ENCODE results near the gene GRK7.

The GRK7 gene

GRCh38 chr3:141808586-141808985 is 45.4 kb downstream of the GRK7 start:
- Mint-ChIP-seq H3K4me3 (no peak overlapping the region), H3K27me3 (ENCODE audit: low read depth) (peaks cover 3% of the 10 kb centered on the region), H3K36me3 (ENCODE audit: low read depth) (no peaks in the 10 kb centered on the region), H3K9me3 (no peaks in the 10 kb centered on the region), H3K4me1 (ENCODE audit: low read depth) (peaks cover 2% of the 10 kb centered on the region), H3K27ac (no peak overlapping the region)
- no peak for DNase-seq (ENCODE audit: low spot score)

DNA sequence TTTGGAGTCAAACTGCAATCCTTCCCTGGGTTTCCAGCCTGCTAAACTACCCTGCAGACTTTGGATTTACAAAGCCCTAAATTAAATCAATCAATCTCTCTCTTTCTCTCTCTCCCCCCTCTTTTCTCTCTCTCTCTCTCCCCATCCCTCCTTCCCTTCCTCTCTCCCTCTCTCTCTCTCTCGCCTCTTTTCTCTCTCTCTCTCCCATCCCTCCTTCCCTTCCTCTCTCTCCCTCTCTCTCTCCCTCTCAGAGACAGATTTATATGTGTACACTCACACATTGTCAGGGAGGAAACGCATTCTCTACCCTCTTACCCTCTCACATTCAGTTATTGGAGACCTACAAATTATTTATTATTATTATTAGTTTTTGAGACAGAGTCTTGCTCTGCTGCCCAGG is 47.0 kb downstream of the GRK7 start:
- Mint-ChIP-seq H3K9me3 (peaks cover 1% of the 10 kb centered on the region), H3K4me1 (ENCODE audit: low read depth) (peaks cover 2% of the 10 kb centered on the region), H3K27ac (no peak overlapping the region), H3K27me3 (ENCODE audit: low read depth) (peaks cover 4% of the 10 kb centered on the region), H3K36me3 (ENCODE audit: low read depth) (no peaks in the 10 kb centered on the region), H3K4me3 (no peak overlapping the region)
- DNase-seq (ENCODE audit: low spot score), result no peak

DNA sequence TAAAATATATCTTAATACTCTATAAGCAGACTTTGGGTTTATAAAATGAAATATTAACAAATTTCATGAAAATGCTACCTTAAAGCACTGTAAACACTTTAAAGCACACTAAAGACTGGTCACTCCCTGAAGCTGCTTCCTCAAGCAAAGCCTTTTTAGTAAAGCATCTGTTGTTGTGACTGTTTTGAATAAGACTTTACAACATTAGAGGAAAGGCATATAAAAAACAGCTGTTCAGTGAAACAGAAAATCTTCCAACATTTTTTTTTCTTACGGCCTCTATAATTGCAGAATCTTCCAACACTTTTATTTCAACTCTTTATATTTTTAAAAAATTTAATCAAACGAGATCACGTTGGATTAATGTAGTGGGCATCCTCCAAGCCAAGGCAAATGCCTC is 48.1 kb downstream of the GRK7 start:
- peaks cover 14% of the 10 kb centered on the region for H3K27me3 Mint-ChIP-seq (ENCODE audit: low read depth)
- H3K27ac Mint-ChIP-seq, result no peak overlapping the region
- peaks cover 2% of the 10 kb centered on the region for H3K4me1 Mint-ChIP-seq (ENCODE audit: low read depth)
- no peak for DNase-seq (ENCODE audit: low spot score)
- no peak overlapping the region for H3K4me3 Mint-ChIP-seq
- peaks cover 10% of the 10 kb centered on the region for H3K9me3 Mint-ChIP-seq
- no peaks in the 10 kb centered on the region for H3K36me3 Mint-ChIP-seq (ENCODE audit: low read depth)

DNA sequence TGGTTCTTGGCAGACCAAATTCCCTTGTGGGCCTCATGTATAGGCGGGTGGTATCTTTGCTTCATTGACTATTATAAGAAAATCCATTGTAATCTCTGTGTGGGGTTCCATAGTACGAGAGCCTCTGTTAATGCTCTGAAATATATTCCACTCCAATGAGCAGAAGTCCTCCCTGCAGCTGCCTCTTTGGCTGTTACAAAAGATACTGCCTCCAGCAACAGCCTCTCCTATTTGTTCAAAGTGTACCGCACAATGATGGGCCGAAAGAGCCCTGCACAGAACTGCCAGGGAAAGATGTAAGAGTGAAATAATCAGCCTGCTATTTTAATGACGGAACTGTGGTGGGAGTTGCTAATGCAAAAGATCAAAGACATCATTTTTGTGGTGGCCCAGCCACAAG is 48.9 kb downstream of the GRK7 start:
- H3K9me3 Mint-ChIP-seq, result peaks cover 10% of the 10 kb centered on the region
- H3K4me1 Mint-ChIP-seq (ENCODE audit: low read depth), result peaks cover 2% of the 10 kb centered on the region
- no peaks in the 10 kb centered on the region for H3K36me3 Mint-ChIP-seq (ENCODE audit: low read depth)
- no peak overlapping the region for H3K4me3 Mint-ChIP-seq
- no peak for DNase-seq (ENCODE audit: low spot score)
- H3K27ac Mint-ChIP-seq, result no peak overlapping the region
- H3K27me3 Mint-ChIP-seq (ENCODE audit: low read depth), result peaks cover 20% of the 10 kb centered on the region

- no peak overlapping the region for H3K27ac Mint-ChIP-seq
- DNase-seq (ENCODE audit: low spot score), result no peak
- no peak overlapping the region for H3K4me3 Mint-ChIP-seq
- H3K36me3 Mint-ChIP-seq (ENCODE audit: low read depth), result no peaks in the 10 kb centered on the region
- peaks cover 24% of the 10 kb centered on the region for H3K27me3 Mint-ChIP-seq (ENCODE audit: low read depth)
- H3K9me3 Mint-ChIP-seq, result peaks cover 10% of the 10 kb centered on the region
- peaks cover 2% of the 10 kb centered on the region for H3K4me1 Mint-ChIP-seq (ENCODE audit: low read depth)
These were observed 49.4 kb downstream of the GRK7 start for GRCh38 chr3:141812586-141812985.
